Activated T-helper 1 cell treated with anti-CD3 and anti-CD28 coated beads, Interleukin-12 subunit alpha, Interleukin-12 subunit beta, Interleukin-2, Interleukin-4 antibody, amounts not matched to agents 30 ng/mL and 10 ng/mL and 1 ng/mL, durations not matched to agents 14 hours and 24 hours and 36 hours (primary cell): Measurements from ENCODE around the gene HEXB. TPM values are rescaled to one million over a fixed set of nuclear protein-coding genes. Genes with fewer than 3 reads are reported as not detected.

ENCODE experiments used
- DNase-seq: peaks from one replicate; pipeline ENCODE4 v3.0.0; 2021; ENCODE audit warnings: low spot score
- H3K27ac Mint-ChIP-seq: one replicate; pipeline ENCODE4 v1.8.0; 2021; ENCODE audit warnings: mild to moderate bottlenecking, mixed read lengths
- H3K27me3 Mint-ChIP-seq: one replicate; pipeline ENCODE4 v1.8.0; 2022; ENCODE audit warnings: mild to moderate bottlenecking, moderate library complexity, mixed read lengths; ENCODE audit not compliant: insufficient read depth
- H3K36me3 Mint-ChIP-seq: one replicate; pipeline ENCODE4 v1.8.0; 2021; ENCODE audit warnings: low read depth, mixed read lengths
- H3K4me1 Mint-ChIP-seq: one replicate; pipeline ENCODE4 v1.8.0; 2021; ENCODE audit warnings: low read depth, mixed read lengths
- H3K4me3 Mint-ChIP-seq: one replicate; pipeline ENCODE4 v1.8.0; 2021; ENCODE audit warnings: mild to moderate bottlenecking, moderate library complexity, mixed read lengths
- H3K9me3 Mint-ChIP-seq: one replicate; pipeline ENCODE4 v1.8.0; 2021; ENCODE audit warnings: mixed read lengths
- intact Hi-C: fragments of 100-400 bp; cut with micrococcal nuclease; formaldehyde crosslinking; loops from one replicate; pipeline ENCODE4 v1.15.1; 2024
- total RNA-seq: library from RNA; stranded (reverse); gene quantifications from 2 replicates; pipeline ENCODE4 v1.2.3, GENCODE V29; 2022

HEXB gene
- total RNA-seq, 1 donor from 2014 or later = 71.4 TPM

DNA sequence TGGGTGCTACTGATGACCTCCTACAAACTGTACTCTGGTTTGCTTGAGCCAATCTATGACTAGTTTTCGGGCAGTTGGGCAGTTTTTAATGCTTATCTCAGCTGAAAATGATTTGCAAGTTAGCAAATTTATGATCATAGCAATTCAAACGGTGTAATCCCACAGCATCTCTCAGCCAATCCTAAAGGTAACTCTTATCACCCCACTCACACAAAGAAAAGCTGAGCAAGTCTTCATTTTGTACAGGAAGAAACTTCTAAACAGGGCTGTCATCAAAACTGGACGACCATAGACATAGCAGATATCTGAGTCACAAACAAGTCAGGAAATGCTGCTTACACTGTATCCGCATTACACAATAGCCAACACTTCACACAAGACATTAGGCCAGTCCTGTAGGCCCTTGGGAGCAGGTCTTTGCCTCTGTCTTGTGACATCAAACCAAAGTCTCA is 41.9 kb upstream of the HEXB start:
- H3K27ac Mint-ChIP-seq = no peak overlapping the region
- DNase-seq = no peak
- no peak overlapping the region for H3K4me3 Mint-ChIP-seq
- peaks cover 51% of the 10 kb centered on the region for H3K27me3 Mint-ChIP-seq
- intact Hi-C loops = loop anchor here (5.0 to 10.0 kb wide), 4 partner anchors 124 to 588 kb away; partner anchors contain the start of genes GFM2 and NSA2
- no peaks in the 10 kb centered on the region for H3K36me3 Mint-ChIP-seq
- no peaks in the 10 kb centered on the region for H3K9me3 Mint-ChIP-seq
- H3K4me1 Mint-ChIP-seq = peaks cover 44% of the 10 kb centered on the region

GRCh38 chr5:74647096-74647495 is 37.9 kb upstream of the HEXB start:
- intact Hi-C loops = loop anchor here (5.0 to 10.0 kb wide), 4 partner anchors 172 to 592 kb away; no protein-coding TSS in a partner anchor
- Mint-ChIP-seq H3K27me3 (peaks cover 52% of the 10 kb centered on the region), H3K4me1 (peaks cover 18% of the 10 kb centered on the region), H3K27ac (no peak overlapping the region), H3K9me3 (no peaks in the 10 kb centered on the region), H3K36me3 (no peaks in the 10 kb centered on the region), H3K4me3 (no peak overlapping the region)
- no peak for DNase-seq

DNA sequence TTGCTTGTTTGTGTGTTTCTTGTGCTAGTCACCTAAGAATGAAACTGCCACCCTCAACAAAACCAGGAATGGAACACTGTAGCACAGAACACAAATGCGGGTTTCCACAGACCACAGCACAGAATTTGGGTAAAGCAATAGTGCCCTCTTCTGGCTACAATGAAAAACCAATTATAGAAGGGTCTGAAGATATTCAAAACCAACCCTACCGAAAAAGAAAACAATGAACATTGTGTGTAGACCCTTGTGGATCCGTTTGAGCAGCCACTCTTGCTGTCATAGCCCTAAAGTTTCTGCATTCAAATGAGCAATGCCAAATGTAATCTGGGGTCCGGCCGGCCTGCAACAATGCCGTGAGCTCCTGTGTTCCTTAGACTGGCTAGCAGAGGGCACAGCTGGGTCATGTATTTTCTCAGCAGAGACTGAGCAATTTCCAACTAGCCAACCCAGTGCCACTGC is 36.2 kb upstream of the HEXB start:
- no peaks in the 10 kb centered on the region for H3K9me3 Mint-ChIP-seq
- no peaks in the 10 kb centered on the region for H3K36me3 Mint-ChIP-seq
- intact Hi-C loops = loop anchor here (1.0 to 10.0 kb wide), 9 partner anchors 70 to 1058 kb away; no protein-coding TSS in a partner anchor
- peaks cover 41% of the 10 kb centered on the region for H3K27me3 Mint-ChIP-seq
- no peak overlapping the region for H3K27ac Mint-ChIP-seq
- H3K4me1 Mint-ChIP-seq = peaks cover 10% of the 10 kb centered on the region
- peak; percentile 26 for DNase-seq
- H3K4me3 Mint-ChIP-seq = no peak overlapping the region

GRCh38 chr5:74649421-74649973 is 35.5 kb upstream of the HEXB start:
- no peak overlapping the region for H3K4me3 Mint-ChIP-seq
- no peak for DNase-seq
- H3K36me3 Mint-ChIP-seq = no peaks in the 10 kb centered on the region
- H3K4me1 Mint-ChIP-seq = peaks cover 10% of the 10 kb centered on the region
- no peaks in the 10 kb centered on the region for H3K9me3 Mint-ChIP-seq
- intact Hi-C loops = loop anchor here (2.0 to 10.0 kb wide), 5 partner anchors 175 to 857 kb away; no protein-coding TSS in a partner anchor
- H3K27ac Mint-ChIP-seq = no peak overlapping the region
- peaks cover 37% of the 10 kb centered on the region for H3K27me3 Mint-ChIP-seq

DNA sequence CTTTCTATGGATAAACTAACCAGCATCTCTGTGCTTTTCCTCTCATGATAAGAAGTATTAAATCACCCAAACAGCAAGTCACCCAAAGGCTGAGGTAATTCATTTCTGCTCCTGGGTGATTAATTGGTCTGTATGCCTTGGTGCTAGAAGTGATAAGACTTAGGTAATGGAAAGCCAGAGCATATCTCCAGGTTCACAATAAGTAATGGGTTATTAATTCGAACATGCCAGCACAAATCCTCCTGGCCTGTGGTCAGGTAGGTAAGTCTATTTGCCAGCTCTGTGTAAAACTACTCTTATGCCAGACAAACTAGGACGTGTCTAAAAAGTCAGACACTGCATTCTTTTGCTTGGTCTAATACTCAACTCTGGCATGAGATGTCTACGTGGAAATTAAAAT is 33.3 kb upstream of the HEXB start:
- H3K27ac Mint-ChIP-seq = no peak overlapping the region
- no peaks in the 10 kb centered on the region for H3K36me3 Mint-ChIP-seq
- no peak overlapping the region for H3K4me3 Mint-ChIP-seq
- no peak for DNase-seq
- peaks cover 10% of the 10 kb centered on the region for H3K4me1 Mint-ChIP-seq
- intact Hi-C loops = no loop called here
- peaks cover 22% of the 10 kb centered on the region for H3K27me3 Mint-ChIP-seq
- no peaks in the 10 kb centered on the region for H3K9me3 Mint-ChIP-seq

DNA sequence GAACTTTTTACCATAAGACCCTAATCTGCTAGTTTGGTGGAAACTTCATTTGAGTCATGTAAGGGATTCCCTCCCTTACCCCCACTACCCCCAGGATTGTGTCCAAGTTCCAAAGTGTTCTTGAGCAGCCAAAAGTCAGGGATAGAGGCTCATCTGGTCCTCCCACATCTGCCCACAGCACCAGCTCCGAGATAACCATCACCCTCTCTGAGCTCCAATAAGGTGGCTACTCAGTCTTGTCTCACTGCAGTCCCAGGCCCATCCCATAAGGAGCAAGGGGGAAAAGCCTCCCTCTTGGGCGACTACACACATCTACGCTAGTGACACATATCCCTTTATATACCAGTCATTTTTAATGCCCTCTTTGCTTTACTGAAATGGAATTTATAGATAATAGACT is 32.5 kb upstream of the HEXB start:
- Mint-ChIP-seq H3K27ac (no peak overlapping the region), H3K9me3 (no peaks in the 10 kb centered on the region), H3K4me3 (no peak overlapping the region), H3K27me3 (peaks cover 16% of the 10 kb centered on the region), H3K4me1 (peaks cover 10% of the 10 kb centered on the region), H3K36me3 (no peaks in the 10 kb centered on the region)
- no peak for DNase-seq
- intact Hi-C loops = no loop called here

- no peak for DNase-seq
- Mint-ChIP-seq H3K4me1 (peaks cover 2% of the 10 kb centered on the region), H3K27me3 (peaks cover 16% of the 10 kb centered on the region), H3K36me3 (no peaks in the 10 kb centered on the region), H3K4me3 (no peak overlapping the region), H3K27ac (no peak overlapping the region), H3K9me3 (no peaks in the 10 kb centered on the region)
- intact Hi-C loops = no loop called here
Observed at GRCh38 chr5:74653991-74654390, 31.0 kb upstream of the HEXB start.

DNA sequence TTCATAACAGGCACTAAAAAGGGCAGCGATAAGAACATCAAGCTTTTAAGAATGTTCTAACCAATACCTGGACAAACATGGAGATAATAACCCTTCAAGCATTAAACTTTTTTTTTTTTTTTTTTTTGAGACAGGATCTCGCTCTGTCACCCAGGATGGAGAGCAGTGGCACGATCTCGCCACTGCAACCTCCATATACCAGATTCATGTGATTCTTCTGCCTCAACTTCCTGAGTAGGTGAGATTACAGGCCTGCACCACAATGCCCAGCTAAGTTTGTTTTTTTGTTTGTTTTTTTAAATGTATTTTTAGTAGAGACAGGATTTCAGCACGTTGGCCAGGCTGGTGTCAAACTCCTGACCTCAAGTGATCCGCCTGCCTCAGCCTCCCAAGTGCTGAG is 29.8 kb upstream of the HEXB start:
- DNase-seq = no peak
- Mint-ChIP-seq H3K36me3 (no peaks in the 10 kb centered on the region), H3K9me3 (no peaks in the 10 kb centered on the region), H3K27ac (no peak overlapping the region), H3K4me1 (no peaks in the 10 kb centered on the region), H3K27me3 (peaks cover 22% of the 10 kb centered on the region), H3K4me3 (no peak overlapping the region)
- intact Hi-C loops = no loop called here

DNA sequence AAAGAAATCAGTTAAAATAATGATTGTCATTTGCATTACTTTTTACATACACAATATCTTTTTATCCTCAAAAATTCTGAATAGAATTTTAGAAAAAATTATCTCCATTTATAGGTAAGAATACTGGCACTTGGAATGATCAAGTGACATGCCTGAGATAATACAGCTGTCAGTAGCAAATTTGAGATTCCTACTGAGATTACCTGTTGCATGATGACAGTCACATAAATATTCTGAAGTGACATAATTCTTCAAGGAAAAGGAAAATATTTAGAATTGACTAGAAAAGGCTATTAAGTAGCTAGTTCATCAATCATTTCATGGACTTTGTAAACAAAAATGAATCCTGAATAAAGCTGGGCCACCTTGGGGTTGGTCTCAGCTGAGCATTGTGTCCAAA is 29.3 kb upstream of the HEXB start:
- Mint-ChIP-seq H3K27ac (no peak overlapping the region), H3K4me3 (no peak overlapping the region), H3K9me3 (no peaks in the 10 kb centered on the region), H3K4me1 (no peaks in the 10 kb centered on the region), H3K27me3 (peaks cover 18% of the 10 kb centered on the region), H3K36me3 (no peaks in the 10 kb centered on the region)
- intact Hi-C loops = no loop called here
- DNase-seq = no peak

DNA sequence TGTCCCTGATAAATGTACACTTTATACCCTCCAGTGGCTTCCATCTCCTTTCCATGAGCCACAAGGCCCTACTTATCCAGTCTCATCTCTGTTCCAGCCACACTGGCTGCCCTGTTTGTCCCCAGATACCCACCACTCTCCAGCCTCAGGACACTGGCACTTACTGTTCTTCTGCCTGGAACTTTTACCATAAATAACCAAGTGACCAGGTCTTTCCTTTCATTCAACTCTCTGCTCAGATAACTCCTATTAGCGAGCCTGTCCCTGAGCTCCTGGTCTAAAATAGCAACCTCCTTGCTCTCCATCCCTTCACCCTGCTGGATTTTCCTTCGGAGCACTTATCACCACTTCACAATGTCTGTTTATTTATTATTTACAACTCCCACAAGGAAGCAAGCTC is 27.9 kb upstream of the HEXB start:
- Mint-ChIP-seq H3K27ac (no peak overlapping the region), H3K4me1 (no peaks in the 10 kb centered on the region), H3K36me3 (no peaks in the 10 kb centered on the region), H3K27me3 (peaks cover 13% of the 10 kb centered on the region), H3K4me3 (no peak overlapping the region), H3K9me3 (no peaks in the 10 kb centered on the region)
- no peak for DNase-seq
- intact Hi-C loops = no loop called here

DNA sequence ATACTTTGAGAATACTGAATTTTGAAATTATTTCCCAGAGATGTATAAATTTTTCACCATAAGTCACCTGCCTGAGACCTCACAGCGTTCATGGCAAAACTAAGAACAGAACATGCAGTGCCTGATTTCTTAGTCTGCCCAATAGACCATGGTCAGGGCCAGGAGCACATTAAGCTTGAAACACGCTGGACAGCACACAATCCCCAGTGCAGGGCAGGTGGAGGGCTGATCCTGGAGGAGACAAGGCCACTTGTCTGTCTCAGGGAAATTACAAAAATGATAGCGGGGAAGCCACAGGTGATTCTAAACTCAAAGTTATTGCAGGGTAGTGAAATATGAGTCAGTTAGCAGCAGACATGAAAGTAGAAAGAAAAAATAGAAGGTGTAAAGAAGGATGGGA is 25.9 kb upstream of the HEXB start:
- Mint-ChIP-seq H3K27ac (no peak overlapping the region), H3K9me3 (no peaks in the 10 kb centered on the region), H3K36me3 (no peaks in the 10 kb centered on the region), H3K4me1 (no peaks in the 10 kb centered on the region), H3K4me3 (no peak overlapping the region), H3K27me3 (peaks cover 15% of the 10 kb centered on the region)
- DNase-seq = no peak
- intact Hi-C loops = no loop called here

DNA sequence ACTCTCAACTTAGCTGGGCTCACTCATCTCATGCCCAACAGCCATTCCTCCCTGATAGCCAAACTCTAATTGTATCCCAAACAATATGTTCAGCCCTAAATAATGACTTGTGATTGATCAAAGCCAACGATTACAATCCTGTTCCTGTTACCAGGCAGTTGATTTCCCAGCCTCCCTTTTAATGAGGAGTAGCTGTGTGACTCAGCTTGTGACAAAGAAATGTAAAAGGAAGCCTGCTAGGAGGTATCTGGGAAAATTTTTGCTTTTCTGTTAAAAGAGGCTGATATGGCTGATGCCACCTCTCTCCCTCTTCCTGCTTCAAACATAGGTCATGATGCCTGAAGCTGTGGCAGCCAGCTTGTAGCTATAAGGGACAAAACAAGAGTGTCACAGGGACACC is 24.9 kb upstream of the HEXB start:
- no peaks in the 10 kb centered on the region for H3K36me3 Mint-ChIP-seq
- no peak for DNase-seq
- intact Hi-C loops = no loop called here
- H3K4me1 Mint-ChIP-seq = no peaks in the 10 kb centered on the region
- H3K9me3 Mint-ChIP-seq = no peaks in the 10 kb centered on the region
- peaks cover 19% of the 10 kb centered on the region for H3K27me3 Mint-ChIP-seq
- H3K4me3 Mint-ChIP-seq = no peak overlapping the region
- H3K27ac Mint-ChIP-seq = no peak overlapping the region

DNA sequence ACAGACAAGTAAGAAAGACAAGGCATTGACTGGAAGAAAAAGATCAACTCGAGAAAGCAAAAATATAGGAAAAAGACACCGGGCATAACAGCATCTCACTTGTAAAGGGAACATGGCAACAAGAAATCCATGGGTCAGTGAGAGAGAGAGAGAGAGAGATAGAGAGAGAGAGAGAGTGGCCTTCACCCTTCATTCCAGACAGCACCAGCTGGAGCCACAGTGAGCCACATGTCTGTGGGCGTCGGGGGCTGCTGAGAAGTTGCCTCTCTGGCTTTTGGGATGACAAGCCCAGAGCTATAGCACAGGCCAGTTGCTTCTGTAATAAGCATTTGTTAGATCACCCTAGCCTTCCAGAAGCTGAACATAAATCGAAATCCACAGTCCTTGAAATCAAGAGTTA is 24.2 kb upstream of the HEXB start:
- Mint-ChIP-seq H3K36me3 (no peaks in the 10 kb centered on the region), H3K27ac (no peak overlapping the region), H3K4me3 (no peak overlapping the region), H3K27me3 (peaks cover 23% of the 10 kb centered on the region), H3K4me1 (no peaks in the 10 kb centered on the region), H3K9me3 (no peaks in the 10 kb centered on the region)
- DNase-seq = no peak
- intact Hi-C loops = no loop called here

GRCh38 chr5:74664551-74664950 is 20.5 kb upstream of the HEXB start:
- H3K36me3 Mint-ChIP-seq = no peaks in the 10 kb centered on the region
- no peaks in the 10 kb centered on the region for H3K4me1 Mint-ChIP-seq
- no peak for DNase-seq
- no peaks in the 10 kb centered on the region for H3K9me3 Mint-ChIP-seq
- no peak overlapping the region for H3K4me3 Mint-ChIP-seq
- intact Hi-C loops = no loop called here
- peaks cover 16% of the 10 kb centered on the region for H3K27me3 Mint-ChIP-seq
- no peak overlapping the region for H3K27ac Mint-ChIP-seq
